DMS114 treated with DMSO at 0.1 percent for 48 hours (cell line): ENCODE data around the gene HOMER2.
"Not testable (repeated sequence)": the region's sequence is repeated elsewhere in the genome, so short reads cannot be mapped to it uniquely, and the experiment has no call there.

Experiments used
- DNase-seq: peaks from one replicate; lab custom pipeline; 2025; ENCODE audit not compliant: unreplicated experiment; lab: John Stamatoyannopoulos, UW

HOMER2 gene

GRCh38 chr15:82952158-82953081 lies at the start of gene HOMER2:
Gene HOMER2 (minus strand): TSS chr15:82952720. CDS start chr15:82952535, 185 bp downstream.
- no peak for DNase-seq

DNA sequence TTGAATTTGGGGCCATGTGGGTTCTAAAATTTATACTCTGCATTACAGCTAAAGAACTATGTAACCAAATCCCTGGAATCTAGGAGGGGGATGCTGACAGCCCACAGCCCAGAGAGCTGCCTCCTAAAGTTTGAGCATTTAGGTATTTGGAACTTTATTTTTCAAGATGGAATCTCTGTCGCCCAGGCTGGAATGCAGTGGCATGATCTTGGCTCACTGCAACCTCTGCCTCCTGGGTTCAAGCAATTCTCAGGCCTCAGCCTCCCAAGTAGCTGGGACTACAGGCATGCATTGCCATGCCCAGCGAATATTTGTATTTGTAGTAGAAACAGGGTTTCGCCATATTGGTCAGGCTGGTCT lies 48.1 kb upstream of the HOMER2 start:
- DNase-seq, result not testable (repeated sequence)

DNA sequence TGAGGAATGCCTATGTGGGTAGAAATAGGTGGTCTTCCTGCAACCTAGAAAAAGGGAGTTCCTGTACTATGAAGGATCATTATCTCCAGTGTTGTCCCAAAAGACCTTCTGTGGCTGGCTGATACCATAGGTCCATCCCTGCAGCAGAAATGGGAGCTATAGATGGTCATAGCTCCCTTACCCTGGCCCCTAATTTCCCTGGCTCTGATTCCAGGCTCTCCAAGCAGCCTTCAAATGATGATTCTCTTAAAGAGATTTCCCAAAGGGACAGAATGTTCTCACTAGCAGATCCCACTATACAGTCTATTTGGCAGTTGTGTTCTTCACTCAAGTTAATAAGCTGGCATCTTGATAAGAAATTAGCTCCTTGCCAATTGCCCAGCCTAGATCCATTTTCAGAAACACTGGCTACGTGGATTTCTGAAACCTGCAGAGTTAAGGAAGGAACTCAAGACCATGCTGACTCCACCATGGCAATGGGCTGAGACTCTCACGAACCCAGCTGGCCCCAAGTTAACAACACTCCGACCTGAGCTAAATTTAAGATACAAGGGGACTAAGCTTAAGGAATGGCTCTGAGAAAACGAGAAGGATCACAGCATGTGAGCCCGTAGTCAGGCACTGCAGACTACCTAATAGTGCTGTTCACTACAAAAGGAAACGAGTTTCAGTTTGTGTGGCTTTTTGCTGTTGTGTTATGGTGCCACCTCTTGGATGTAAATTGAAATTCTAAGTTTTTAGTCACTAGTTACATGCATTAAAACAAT lies 47.6 kb upstream of the HOMER2 start:
- DNase-seq, result peak; percentile 78

GRCh38 chr15:82999426-82999825 lies 46.9 kb upstream of the HOMER2 start:
- no peak for DNase-seq

DNA sequence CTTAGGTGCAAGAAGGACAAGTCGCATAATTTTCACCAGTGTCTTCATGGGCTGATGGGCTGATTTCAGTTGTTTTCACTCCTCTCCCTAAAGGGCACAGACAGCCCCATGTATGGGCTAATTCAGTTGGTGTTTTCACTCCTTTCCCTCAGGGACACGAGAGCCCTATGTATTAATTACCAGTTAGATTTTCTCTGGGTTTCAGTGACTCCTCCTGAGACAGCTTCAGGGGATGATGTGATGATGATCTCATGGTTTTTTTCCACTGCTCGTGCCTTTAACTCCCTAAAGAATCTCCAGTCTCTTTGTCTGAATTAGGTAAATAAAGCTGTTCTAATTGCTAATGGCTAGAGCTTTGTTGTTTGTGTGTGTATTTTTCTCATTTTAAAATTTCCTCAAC lies 43.4 kb upstream of the HOMER2 start:
- no peak for DNase-seq

DNA sequence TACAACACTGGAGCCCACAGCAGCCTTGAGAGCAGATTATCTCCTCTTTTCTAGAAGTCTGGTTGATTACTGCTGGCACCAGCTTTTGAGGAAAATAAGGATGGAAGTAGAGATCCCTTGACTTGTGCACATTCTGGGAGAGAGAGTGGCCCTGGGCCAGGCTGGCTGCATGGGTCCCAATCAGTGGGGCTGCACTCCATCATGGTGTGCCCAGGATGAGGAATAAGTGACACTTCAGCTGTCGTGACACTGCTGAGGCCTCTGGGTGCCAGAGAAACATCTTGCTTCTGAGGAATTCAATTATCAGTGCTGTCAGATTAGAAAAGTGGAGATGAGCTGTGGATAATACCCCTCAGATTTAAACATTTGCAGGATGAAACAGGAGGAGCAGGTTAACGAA lies 42.6 kb upstream of the HOMER2 start:
- no peak for DNase-seq

GRCh38 chr15:82993144-82993543 lies 40.6 kb upstream of the HOMER2 start:
- no peak for DNase-seq

- no peak for DNase-seq
Measured at GRCh38 chr15:82992436-82992998, 40.0 kb upstream of the HOMER2 start.

- DNase-seq, result no peak
Measured at GRCh38 chr15:82986442-82986780, 33.9 kb upstream of the HOMER2 start.

- peak; percentile 96 for DNase-seq
Measured at GRCh38 chr15:82985688-82986441, 33.3 kb upstream of the HOMER2 start, which contains the start of gene RAMAC. Gene RAMAC (plus strand): TSS chr15:82986210. CDS start chr15:82989019, 2,809 bp downstream.

DNA sequence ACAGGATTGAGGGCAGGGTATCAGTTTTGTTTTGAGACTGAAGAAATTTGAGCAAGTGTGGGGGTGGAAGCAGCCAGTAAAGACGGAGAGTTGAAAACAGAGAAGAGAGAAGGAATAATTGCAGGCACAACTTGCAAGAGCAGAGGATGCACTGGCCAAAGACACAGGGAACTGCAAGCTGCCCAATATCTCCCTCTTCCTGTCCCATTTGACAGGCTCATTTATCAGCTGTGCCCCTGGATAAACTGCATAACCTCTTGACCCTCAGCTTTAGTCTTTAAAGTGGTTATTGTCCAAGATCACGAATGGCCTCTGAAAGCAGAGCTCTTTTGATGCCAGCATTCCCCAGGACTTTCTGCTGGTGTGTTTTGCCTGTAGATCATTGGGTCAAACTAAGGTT lies 28.5 kb upstream of the HOMER2 start:
- no peak for DNase-seq

DNA sequence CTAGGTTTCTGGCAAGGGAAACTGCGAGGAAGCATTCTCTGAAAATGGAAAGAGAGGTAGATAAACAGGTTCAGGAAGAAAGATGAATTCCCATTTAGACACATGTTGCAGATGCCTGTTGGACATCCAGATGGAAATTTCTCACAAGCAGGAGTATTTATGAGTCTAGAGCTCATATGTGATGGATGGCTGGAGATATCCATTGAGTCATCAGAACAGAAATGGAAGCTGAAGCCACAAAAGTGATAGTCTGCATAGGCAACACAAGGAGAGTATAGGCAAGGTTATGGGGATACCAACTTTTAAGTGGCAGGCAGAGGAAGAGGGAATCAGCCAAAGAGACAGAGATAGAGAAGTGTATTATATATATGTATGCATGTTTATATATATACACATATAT lies 27.2 kb upstream of the HOMER2 start:
- no peak for DNase-seq

- DNase-seq, result no peak
Measured at GRCh38 chr15:82978438-82978837, 25.9 kb upstream of the HOMER2 start.

- DNase-seq, result no peak
Measured at GRCh38 chr15:82977076-82977475, 24.6 kb upstream of the HOMER2 start.

- no peak for DNase-seq
Measured at GRCh38 chr15:82972990-82973389, 20.5 kb upstream of the HOMER2 start.

- DNase-seq, result no peak
Measured at GRCh38 chr15:82971218-82971984, 18.9 kb upstream of the HOMER2 start.

- DNase-seq, result no peak
Measured at GRCh38 chr15:82970696-82971095, 18.2 kb upstream of the HOMER2 start.

GRCh38 chr15:82970078-82970686 lies 17.7 kb upstream of the HOMER2 start:
- no peak for DNase-seq

GRCh38 chr15:82969353-82969752 lies 16.8 kb upstream of the HOMER2 start:
- no peak for DNase-seq

GRCh38 chr15:82968066-82968465 lies 15.5 kb upstream of the HOMER2 start:
- no peak for DNase-seq
